ENCODE measurements around the gene DOCK2.
A peak's percentile ranks its signal among the peaks of the same experiment; 100 is the strongest.

DOCK2 gene

DNA sequence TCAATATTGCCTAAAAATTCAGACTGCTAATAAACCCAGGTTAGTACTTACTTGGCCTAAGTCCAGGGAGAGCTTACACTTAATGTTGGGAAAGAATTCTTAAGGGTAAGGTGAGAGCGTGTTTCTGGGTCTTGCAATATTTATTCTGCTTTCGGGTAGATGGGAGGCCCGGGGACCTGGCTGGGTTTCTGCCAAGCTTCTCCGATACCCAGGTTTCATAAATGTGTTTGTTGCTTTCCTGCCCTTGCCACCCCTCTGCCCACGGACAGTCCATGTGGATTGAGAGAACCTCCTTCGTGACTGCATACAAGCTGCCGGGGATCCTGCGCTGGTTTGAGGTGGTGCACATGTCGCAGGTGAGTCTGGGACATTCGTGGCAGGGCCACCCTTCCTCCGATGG is 420.2 kb downstream of the DOCK2 start:
- TF ChIP-seq, protein P1, sequence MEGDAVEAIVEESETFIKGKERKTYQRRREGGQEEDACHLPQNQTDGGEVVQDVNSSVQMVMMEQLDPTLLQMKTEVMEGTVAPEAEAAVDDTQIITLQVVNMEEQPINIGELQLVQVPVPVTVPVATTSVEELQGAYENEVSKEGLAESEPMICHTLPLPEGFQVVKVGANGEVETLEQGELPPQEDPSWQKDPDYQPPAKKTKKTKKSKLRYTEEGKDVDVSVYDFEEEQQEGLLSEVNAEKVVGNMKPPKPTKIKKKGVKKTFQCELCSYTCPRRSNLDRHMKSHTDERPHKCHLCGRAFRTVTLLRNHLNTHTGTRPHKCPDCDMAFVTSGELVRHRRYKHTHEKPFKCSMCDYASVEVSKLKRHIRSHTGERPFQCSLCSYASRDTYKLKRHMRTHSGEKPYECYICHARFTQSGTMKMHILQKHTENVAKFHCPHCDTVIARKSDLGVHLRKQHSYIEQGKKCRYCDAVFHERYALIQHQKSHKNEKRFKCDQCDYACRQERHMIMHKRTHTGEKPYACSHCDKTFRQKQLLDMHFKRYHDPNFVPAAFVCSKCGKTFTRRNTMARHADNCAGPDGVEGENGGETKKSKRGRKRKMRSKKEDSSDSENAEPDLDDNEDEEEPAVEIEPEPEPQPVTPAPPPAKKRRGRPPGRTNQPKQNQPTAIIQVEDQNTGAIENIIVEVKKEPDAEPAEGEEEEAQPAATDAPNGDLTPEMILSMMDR (IDR thresholded peaks at IDR 0.05; ENCODE audit: low read depth, low read length): no peak
- DNase-seq (ENCODE audit: extremely low read depth, low read depth): no peak

DNA sequence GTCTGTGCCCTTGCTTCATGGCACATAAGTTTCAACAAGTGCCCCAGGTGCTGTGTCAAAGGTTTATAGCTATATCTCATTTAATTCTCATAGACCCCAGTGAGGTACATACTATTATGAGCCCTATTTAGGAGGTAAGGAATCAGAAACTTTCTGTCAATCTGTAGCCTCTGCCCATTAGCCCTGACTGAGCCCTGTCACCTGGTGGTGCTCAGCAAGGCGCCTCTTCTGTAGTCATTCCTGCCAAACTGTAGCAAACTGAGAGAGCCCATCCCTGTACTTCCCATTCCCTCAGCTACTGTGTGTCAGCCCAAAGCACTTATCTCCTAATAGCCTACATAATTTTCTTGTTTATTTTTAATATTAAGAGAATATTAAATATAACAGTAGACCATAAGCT is 422.1 kb downstream of the DOCK2 start:
- DNase-seq (ENCODE audit: extremely low read depth, low read depth): no peak
- TF ChIP-seq, protein P1 (IDR thresholded peaks at IDR 0.05; ENCODE audit: low read depth, low read length): no peak

DNA sequence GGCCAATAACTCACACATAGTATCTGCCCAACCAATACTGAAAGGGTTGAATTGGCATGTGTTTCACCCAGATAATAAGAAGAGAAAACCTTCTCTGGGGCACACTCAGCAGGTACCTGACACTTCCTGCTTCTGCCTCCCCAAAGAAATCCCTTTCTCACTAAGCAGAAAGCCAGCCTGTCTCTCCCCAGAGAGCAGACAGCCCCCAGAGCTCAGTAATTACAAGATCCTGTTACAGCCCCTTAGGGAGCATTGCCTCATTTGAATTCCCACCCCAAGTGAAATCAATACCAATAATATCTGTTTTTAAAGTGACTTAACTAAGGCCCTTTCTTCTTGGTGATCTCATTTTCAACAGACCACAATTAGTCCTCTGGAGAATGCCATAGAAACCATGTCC is 430.1 kb downstream of the DOCK2 start:
- TF ChIP-seq, protein P1 (IDR thresholded peaks at IDR 0.05; ENCODE audit: low read depth, low read length): no peak
- DNase-seq (ENCODE audit: extremely low read depth, low read depth): no peak

DNA sequence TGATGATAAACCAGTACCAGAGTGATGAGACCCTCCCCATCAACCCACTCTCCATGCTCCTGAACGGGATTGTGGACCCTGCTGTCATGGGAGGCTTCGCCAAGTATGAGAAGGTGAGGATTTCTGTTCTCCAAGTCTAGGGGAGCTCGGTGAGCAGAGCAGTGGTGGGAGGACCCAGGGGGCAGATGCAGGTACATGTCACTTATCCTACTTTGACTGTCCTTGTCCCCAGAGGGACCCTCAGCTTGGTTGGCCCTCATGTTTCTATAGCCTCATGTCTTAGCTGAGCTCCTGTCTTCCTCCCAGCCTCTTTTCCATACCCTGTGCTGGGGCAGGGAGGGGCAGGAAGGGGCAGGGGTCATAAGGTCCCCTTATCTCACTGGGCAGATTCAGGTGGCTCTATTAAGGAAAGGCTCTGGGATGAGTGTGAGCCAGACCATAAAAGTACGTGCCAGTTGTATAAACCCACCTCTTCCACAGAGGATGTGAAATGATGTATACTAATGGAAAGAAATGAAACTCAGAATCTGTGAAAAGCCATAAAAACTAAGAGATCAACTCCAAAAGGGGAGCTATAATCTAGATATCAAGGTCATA is 430.6 kb downstream of the DOCK2 start:
- TF ChIP-seq, protein P1 (IDR thresholded peaks at IDR 0.05; ENCODE audit: low read depth, low read length): no peak
- no peak for DNase-seq (ENCODE audit: extremely low read depth, low read depth)

DNA sequence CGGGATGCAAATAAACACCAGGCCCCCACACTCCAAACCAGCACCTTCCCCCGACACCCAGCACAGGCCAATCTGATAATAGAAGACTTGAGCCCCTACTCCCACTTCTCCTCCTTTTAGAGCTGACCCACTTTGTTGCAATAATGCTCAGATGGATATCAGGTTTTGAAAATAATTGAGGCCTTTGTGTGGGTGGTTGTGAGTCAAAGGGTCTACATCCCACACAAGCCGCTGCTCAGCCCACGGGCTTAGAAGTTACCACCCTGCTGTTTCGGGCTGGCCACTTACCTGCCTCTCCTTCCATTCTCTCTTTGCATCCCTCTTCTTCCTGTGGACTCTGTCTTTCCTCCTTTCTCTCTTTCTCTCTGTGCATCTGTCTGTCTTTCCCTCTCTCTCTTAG is 432.4 kb downstream of the DOCK2 start:
- TF ChIP-seq, protein P1 (IDR thresholded peaks at IDR 0.05; ENCODE audit: low read depth, low read length): no peak
- no peak for DNase-seq (ENCODE audit: extremely low read depth, low read depth)

DNA sequence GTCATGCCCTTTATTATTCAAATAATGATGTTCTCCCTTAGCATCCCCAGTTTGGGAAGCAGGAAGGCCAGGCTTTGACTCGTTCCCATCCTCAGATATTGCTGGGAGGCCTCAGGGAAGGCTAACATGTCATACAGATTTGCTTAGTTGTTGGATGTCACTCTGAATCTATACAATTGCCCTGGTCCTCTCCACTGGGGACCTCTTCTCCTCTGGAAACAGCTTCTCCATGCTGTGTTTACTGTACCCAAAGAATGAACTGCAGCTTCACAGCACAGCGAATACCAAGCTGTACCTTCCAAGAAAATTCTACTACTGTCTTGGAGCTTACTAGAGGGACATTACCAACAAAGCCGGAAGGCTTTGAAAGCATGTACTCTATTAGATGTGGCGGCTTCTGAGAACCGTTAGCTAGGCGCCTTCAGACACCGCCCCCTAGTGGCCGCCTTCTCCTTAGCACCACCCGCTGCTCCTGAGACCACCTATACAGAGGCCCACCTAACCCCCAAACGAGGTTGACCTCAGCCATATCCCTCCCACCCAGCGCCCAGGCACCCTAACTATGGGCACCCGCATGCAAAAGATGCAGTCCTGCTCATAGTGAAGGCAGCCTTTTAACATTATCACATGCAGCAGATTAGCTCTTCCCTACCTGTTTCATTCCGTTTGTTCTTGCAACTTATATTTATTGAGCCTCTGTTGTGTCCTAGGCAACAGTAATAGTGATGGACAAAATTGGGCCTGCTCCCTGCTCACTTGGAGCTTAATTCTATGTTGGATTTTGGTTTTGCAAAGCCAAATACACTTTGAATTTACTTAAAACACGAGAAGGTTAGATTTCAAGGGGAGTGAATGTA is 433.7 kb downstream of the DOCK2 start:
- peak; percentile 1 for DNase-seq (ENCODE audit: extremely low read depth, low read depth)
- TF ChIP-seq, protein P1 (IDR thresholded peaks at IDR 0.05; ENCODE audit: low read depth, low read length): peak; percentile 67

DNA sequence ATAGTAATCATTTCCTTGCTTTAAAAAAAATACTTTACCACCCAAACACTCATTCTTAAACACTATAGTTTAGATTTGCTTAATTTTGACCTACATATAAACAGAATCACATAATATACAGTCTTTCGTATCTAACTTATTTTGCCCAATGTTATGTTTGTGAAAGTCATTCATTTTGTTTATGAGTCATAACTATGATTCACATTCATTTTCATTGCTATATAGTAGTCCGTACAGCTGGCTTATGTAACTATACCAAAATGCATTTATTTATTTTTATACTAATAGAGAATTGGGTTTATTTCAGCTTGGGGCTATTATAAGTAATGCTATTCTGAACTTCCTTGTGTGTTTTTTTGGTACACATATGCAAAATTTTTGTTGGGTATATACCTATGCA is 434.7 kb downstream of the DOCK2 start:
- no peak for DNase-seq (ENCODE audit: extremely low read depth, low read depth)
- TF ChIP-seq, protein P1 (IDR thresholded peaks at IDR 0.05; ENCODE audit: low read depth, low read length): no peak
